Measurements from ENCODE around the gene CD300LG. TPM values are rescaled to one million over a fixed set of nuclear protein-coding genes. Genes with fewer than 3 reads are reported as not detected.
"Not testable (repeated sequence)": the region's sequence is repeated elsewhere in the genome, so short reads cannot be mapped to it uniquely, and the experiment has no call there.

Gene CD300LG, protein sequence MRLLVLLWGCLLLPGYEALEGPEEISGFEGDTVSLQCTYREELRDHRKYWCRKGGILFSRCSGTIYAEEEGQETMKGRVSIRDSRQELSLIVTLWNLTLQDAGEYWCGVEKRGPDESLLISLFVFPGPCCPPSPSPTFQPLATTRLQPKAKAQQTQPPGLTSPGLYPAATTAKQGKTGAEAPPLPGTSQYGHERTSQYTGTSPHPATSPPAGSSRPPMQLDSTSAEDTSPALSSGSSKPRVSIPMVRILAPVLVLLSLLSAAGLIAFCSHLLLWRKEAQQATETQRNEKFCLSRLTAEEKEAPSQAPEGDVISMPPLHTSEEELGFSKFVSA
- not detected for total RNA-seq
- total RNA-seq = 0 reads per million in 2 donors

- peaks cover 3% of the 10 kb centered on the region for H3K36me3 Mint-ChIP-seq (ENCODE audit: low read depth)
- no peaks in the 10 kb centered on the region for H3K9me3 ChIP-seq (ENCODE audit: control insufficient read depth, low read length, poor library complexity, severe bottlenecking)
- ATAC-seq (no peak), DNase-seq (no peak)
- H3K4me1 Mint-ChIP-seq = peaks cover 3% of the 10 kb centered on the region
- no peak within 1 kb of the TSS for H3K4me3 Mint-ChIP-seq
- peaks cover 32% of the 10 kb centered on the region for H3K27me3 Mint-ChIP-seq
- no peak within 1 kb of the TSS for H3K27ac Mint-ChIP-seq
Measured at GRCh38 chr17:43846963-43847371, at the start of gene CD300LG. Gene CD300LG, plus strand, starts transcription at chr17:43847176. Its CDS starts 41 bp downstream, at chr17:43847217.

DNA sequence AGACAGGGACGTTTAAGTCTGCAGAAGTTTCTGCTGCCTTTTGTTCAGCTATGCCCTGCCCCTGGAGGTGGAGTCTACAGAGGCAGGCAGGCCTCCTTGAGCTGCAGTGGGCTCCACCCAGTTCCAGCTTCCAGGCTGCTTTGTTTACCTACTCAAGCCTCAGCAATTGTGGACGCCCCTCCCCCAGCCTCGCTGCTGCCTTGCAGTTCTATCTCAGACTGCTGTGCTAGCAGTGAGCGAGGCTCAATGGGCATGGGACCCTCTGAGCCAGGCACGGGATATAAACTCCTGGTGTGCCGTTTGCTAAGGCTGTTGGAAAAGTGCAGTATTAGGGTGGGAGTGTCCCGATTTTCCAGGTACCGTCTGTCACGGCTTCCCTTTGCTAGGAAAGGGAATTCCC is 49.0 kb upstream of the CD300LG start:
- H3K9me3 ChIP-seq (ENCODE audit: control insufficient read depth, low read length, poor library complexity, severe bottlenecking); H3K4me3 Mint-ChIP-seq; H3K4me1 Mint-ChIP-seq; H3K27ac Mint-ChIP-seq; DNase-seq; H3K36me3 Mint-ChIP-seq (ENCODE audit: low read depth); ATAC-seq: not testable (repeated sequence)
- peaks cover 34% of the 10 kb centered on the region for H3K27me3 Mint-ChIP-seq

- Mint-ChIP-seq H3K36me3 (ENCODE audit: low read depth) (no peaks in the 10 kb centered on the region), H3K4me1 (no peaks in the 10 kb centered on the region), H3K27me3 (peaks cover 38% of the 10 kb centered on the region), H3K4me3 (no peak overlapping the region), H3K27ac (no peak overlapping the region)
- ATAC-seq = no peak
- DNase-seq = no peak
- no peaks in the 10 kb centered on the region for H3K9me3 ChIP-seq (ENCODE audit: control insufficient read depth, low read length, poor library complexity, severe bottlenecking)
Measured at GRCh38 chr17:43799047-43799446, 47.9 kb upstream of the CD300LG start.

- H3K4me3 Mint-ChIP-seq = no peak overlapping the region
- DNase-seq (no peak), ATAC-seq (no peak)
- no peaks in the 10 kb centered on the region for H3K4me1 Mint-ChIP-seq
- no peak overlapping the region for H3K27ac Mint-ChIP-seq
- H3K9me3 ChIP-seq (ENCODE audit: control insufficient read depth, low read length, poor library complexity, severe bottlenecking) = no peaks in the 10 kb centered on the region
- H3K36me3 Mint-ChIP-seq (ENCODE audit: low read depth) = no peaks in the 10 kb centered on the region
- peaks cover 36% of the 10 kb centered on the region for H3K27me3 Mint-ChIP-seq
Measured at GRCh38 chr17:43800736-43801135, 46.2 kb upstream of the CD300LG start.

- H3K9me3 ChIP-seq (ENCODE audit: control insufficient read depth, low read length, poor library complexity, severe bottlenecking) = no peaks in the 10 kb centered on the region
- no peak for ATAC-seq
- Mint-ChIP-seq H3K27ac (no peak overlapping the region), H3K27me3 (peaks cover 29% of the 10 kb centered on the region), H3K36me3 (ENCODE audit: low read depth) (no peaks in the 10 kb centered on the region), H3K4me1 (no peaks in the 10 kb centered on the region), H3K4me3 (no peak overlapping the region)
- DNase-seq = no peak
Measured at GRCh38 chr17:43801844-43802243, 45.1 kb upstream of the CD300LG start.

GRCh38 chr17:43803758-43804157 is 43.2 kb upstream of the CD300LG start:
- Mint-ChIP-seq H3K27me3 (peaks cover 20% of the 10 kb centered on the region), H3K27ac (no peak overlapping the region), H3K36me3 (ENCODE audit: low read depth) (no peaks in the 10 kb centered on the region), H3K4me3 (no peak overlapping the region), H3K4me1 (no peaks in the 10 kb centered on the region)
- no peaks in the 10 kb centered on the region for H3K9me3 ChIP-seq (ENCODE audit: control insufficient read depth, low read length, poor library complexity, severe bottlenecking)
- ATAC-seq (no peak), DNase-seq (no peak)

GRCh38 chr17:43805117-43805516 is 41.9 kb upstream of the CD300LG start:
- H3K4me3 Mint-ChIP-seq = no peak overlapping the region
- DNase-seq (no peak), ATAC-seq (no peak)
- H3K9me3 ChIP-seq (ENCODE audit: control insufficient read depth, low read length, poor library complexity, severe bottlenecking) = no peaks in the 10 kb centered on the region
- peaks cover 20% of the 10 kb centered on the region for H3K27me3 Mint-ChIP-seq
- no peaks in the 10 kb centered on the region for H3K4me1 Mint-ChIP-seq
- H3K36me3 Mint-ChIP-seq (ENCODE audit: low read depth) = no peaks in the 10 kb centered on the region
- H3K27ac Mint-ChIP-seq = no peak overlapping the region

DNA sequence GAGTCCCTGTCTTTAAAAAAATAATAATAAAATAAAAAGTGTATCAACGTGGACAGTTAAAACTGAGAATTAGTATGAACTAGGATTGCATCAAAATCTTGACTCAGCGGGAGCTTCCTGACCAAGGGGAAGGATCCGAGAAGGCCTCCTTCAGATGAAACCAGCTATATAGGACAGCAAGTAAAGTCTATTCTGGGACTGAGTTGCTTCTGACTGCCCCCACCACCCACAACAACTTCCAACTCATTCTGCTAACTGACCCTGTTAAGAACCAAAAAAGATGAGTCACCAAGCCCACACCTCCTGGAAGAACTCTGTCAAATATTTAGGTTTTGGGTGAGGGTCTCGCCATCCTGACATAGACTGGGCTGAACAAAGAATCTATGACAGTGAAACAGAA is 38.9 kb upstream of the CD300LG start:
- peaks cover 24% of the 10 kb centered on the region for H3K27me3 Mint-ChIP-seq
- ATAC-seq = no peak

GRCh38 chr17:43809121-43809520 is 37.9 kb upstream of the CD300LG start:
- no peak overlapping the region for H3K4me3 Mint-ChIP-seq
- ATAC-seq (no peak), DNase-seq (no peak)
- H3K27me3 Mint-ChIP-seq = peaks cover 25% of the 10 kb centered on the region
- no peaks in the 10 kb centered on the region for H3K4me1 Mint-ChIP-seq
- no peaks in the 10 kb centered on the region for H3K9me3 ChIP-seq (ENCODE audit: control insufficient read depth, low read length, poor library complexity, severe bottlenecking)
- no peak overlapping the region for H3K27ac Mint-ChIP-seq
- no peaks in the 10 kb centered on the region for H3K36me3 Mint-ChIP-seq (ENCODE audit: low read depth)

More for the DNA sequence above, 38.9 kb upstream of the CD300LG start:
- Mint-ChIP-seq H3K4me1 (no peaks in the 10 kb centered on the region), H3K36me3 (ENCODE audit: low read depth) (no peaks in the 10 kb centered on the region), H3K27ac (no peak overlapping the region), H3K4me3 (no peak overlapping the region)
- DNase-seq = no peak
- H3K9me3 ChIP-seq (ENCODE audit: control insufficient read depth, low read length, poor library complexity, severe bottlenecking) = no peaks in the 10 kb centered on the region

DNA sequence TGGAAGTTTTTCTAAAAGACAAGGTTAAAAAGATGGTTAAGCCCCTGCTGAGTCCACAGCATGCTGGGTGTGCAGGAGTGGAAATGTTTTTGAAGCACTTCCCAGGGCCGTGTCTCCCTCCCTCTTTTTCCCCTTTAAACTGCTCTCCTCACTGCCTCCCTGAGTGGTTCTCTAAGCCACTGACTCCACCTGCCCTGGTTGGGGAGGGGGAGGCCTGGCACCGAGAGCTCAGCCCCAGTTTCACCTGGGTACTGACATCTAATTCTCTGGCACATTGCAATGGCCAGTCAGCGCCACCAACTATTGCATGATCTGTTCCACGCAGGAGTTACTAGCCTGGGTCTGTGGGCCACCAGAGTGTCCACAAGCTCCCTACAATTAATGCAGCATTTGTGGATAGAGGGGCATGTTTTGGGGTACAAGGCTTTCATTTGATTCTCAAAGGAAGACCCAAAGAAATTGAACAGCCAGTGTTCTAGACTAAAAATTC is 36.7 kb upstream of the CD300LG start:
- H3K4me1 Mint-ChIP-seq = no peaks in the 10 kb centered on the region
- no peaks in the 10 kb centered on the region for H3K9me3 ChIP-seq (ENCODE audit: control insufficient read depth, low read length, poor library complexity, severe bottlenecking)
- H3K27me3 Mint-ChIP-seq = peaks cover 20% of the 10 kb centered on the region
- H3K27ac Mint-ChIP-seq = no peak overlapping the region
- no peaks in the 10 kb centered on the region for H3K36me3 Mint-ChIP-seq (ENCODE audit: low read depth)
- H3K4me3 Mint-ChIP-seq = no peak overlapping the region
- ATAC-seq (no peak), DNase-seq (no peak)

DNA sequence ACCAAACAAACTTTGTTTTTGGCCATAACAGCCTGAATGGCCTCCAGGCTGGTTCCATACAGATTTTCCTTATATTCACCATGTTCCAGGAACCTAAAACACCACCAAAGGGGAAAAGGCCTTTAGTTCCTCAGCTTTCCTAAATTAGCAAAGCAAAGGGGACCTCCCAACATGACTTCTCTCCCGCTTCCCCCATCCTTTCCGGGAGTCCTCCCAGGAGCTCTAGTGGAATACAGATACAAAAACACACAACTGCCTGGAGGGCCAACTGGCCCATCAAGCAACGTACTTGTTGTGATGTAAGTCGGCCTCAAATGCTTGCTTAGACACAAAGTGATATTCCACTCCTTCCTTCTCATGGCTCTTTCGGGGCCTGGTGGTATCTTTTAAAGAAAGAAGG is 36.2 kb upstream of the CD300LG start:
- no peaks in the 10 kb centered on the region for H3K9me3 ChIP-seq (ENCODE audit: control insufficient read depth, low read length, poor library complexity, severe bottlenecking)
- ATAC-seq (no peak), DNase-seq (no peak)
- H3K4me1 Mint-ChIP-seq = no peaks in the 10 kb centered on the region
- H3K27ac Mint-ChIP-seq = no peak overlapping the region
- H3K4me3 Mint-ChIP-seq = no peak overlapping the region
- no peaks in the 10 kb centered on the region for H3K36me3 Mint-ChIP-seq (ENCODE audit: low read depth)
- H3K27me3 Mint-ChIP-seq = peaks cover 20% of the 10 kb centered on the region

- ATAC-seq (no peak), DNase-seq (no peak)
- no peaks in the 10 kb centered on the region for H3K36me3 Mint-ChIP-seq (ENCODE audit: low read depth)
- peaks cover 20% of the 10 kb centered on the region for H3K27me3 Mint-ChIP-seq
- no peak overlapping the region for H3K4me3 Mint-ChIP-seq
- no peaks in the 10 kb centered on the region for H3K9me3 ChIP-seq (ENCODE audit: control insufficient read depth, low read length, poor library complexity, severe bottlenecking)
- no peak overlapping the region for H3K27ac Mint-ChIP-seq
- no peaks in the 10 kb centered on the region for H3K4me1 Mint-ChIP-seq
Measured at GRCh38 chr17:43812396-43813265, 34.3 kb upstream of the CD300LG start.

DNA sequence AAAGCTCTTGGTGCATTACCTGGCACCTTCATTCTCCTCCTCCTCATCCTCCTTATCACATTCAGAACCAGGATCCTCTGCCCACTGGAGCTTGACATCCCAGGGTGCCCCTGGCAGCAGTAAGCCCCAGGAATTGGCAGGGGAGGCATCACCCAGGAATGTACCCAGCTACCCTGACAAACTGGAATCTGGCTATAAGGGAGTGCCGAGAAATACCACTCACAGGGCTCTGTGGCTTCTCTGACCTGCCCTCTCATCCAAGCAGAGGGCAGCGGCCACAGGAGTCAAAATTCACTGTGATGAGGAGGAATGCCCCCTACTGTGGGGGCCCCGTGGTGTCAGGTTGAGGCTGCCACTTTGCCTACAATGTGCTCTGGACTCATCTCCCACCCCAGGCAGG is 33.6 kb upstream of the CD300LG start:
- no peak overlapping the region for H3K4me3 Mint-ChIP-seq
- no peaks in the 10 kb centered on the region for H3K9me3 ChIP-seq (ENCODE audit: control insufficient read depth, low read length, poor library complexity, severe bottlenecking)
- H3K4me1 Mint-ChIP-seq = no peaks in the 10 kb centered on the region
- no peaks in the 10 kb centered on the region for H3K36me3 Mint-ChIP-seq (ENCODE audit: low read depth)
- peaks cover 20% of the 10 kb centered on the region for H3K27me3 Mint-ChIP-seq
- no peak overlapping the region for H3K27ac Mint-ChIP-seq
- no peak for DNase-seq
- ATAC-seq = no peak
